Peyer's patch (tissue), 4 donors: ENCODE data around the gene XPOT.

Source experiments
- CTCF ChIP-seq, 6 experiments: fragments of 450-650 bp in 4 of 6; fragments of 200-600 bp in 2 of 6; sonication (generic) in 1 of 6; IDR thresholded peaks; one replicate each; pipeline ENCODE4 v1.5.1; 2017 to 2019; ENCODE audit warnings: antibody characterized with exemption in 6 of 6, mild to moderate bottlenecking in 3 of 6, moderate library complexity in 1 of 6
- POLR2A ChIP-seq, 2 donors: fragments of 450-650 bp; IDR thresholded peaks; one replicate each; pipeline ENCODE4 v1.5.1; 2017; ENCODE audit warnings: antibody characterized with exemption in 2 of 2, mild to moderate bottlenecking in 2 of 2, moderate library complexity in 2 of 2

GRCh38 chr12:64383675-64384074, 20.5 kb upstream of the XPOT start:
- no peak for TF ChIP-seq POLR2A (IDR thresholded peaks at IDR 0.05)
- TF ChIP-seq CTCF (IDR thresholded peaks at IDR 0.05), result no peak
